ENCODE measurements around the gene FBN1. TPM values are rescaled to one million over a fixed set of nuclear protein-coding genes. Genes with fewer than 3 reads are reported as not detected.

Gene FBN1
- total RNA-seq, 6 experiments from 2014 or later = 1.7 to 12.0 (median 8.7) TPM

DNA sequence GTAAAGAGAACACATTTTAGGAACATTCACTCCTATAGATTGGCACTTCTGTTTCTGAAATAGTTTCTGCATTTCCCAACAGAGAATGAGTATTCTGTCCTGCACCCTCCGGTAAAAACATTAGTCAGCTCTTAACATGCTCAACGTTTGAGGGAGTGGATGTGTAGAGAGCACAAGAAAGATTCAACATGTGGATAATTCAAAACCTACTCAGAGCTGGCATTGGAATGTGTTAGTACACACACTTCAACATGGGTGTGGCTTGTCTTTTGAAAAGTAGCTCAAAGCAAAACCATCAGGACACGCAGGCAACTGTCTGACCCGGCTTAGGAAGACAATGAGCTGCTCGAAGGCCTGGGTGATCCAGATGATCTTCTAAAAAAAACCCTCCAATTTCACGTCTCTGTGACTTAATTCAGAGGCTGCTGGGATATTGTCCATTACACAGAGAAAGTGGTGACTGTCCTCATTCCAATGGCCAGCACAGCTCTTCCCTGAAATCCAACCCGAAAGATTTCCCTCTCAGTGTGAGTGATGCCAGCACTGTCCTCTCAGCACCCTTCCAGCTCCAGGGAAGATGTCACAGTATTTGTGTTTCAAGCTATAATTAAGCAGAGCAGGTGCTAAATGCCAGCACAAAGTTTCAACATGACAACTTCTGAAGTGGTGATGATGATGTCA is 18.1 kb downstream of the FBN1 start:
- Histone ChIP-seq H3K4me1 (no peaks in the 10 kb centered on the region), H3K4me3 (no peak overlapping the region), H3K27ac (no peak overlapping the region), H3K9me3 (no peaks in the 10 kb centered on the region), H3K36me3 (no peaks in the 10 kb centered on the region), H3K27me3 (no peaks in the 10 kb centered on the region)
- ATAC-seq (no peak), DNase-seq (no peak)
- intact Hi-C loops (cut with DNase I) = no loop called here
- WGBS (ENCODE audit: insufficient coverage, low coverage, low lambda C conversion rate, missing lambda C conversion rate) = 63% methylated on average over 7 of the region's 7 CpGs
- TF ChIP-seq, protein P1, sequence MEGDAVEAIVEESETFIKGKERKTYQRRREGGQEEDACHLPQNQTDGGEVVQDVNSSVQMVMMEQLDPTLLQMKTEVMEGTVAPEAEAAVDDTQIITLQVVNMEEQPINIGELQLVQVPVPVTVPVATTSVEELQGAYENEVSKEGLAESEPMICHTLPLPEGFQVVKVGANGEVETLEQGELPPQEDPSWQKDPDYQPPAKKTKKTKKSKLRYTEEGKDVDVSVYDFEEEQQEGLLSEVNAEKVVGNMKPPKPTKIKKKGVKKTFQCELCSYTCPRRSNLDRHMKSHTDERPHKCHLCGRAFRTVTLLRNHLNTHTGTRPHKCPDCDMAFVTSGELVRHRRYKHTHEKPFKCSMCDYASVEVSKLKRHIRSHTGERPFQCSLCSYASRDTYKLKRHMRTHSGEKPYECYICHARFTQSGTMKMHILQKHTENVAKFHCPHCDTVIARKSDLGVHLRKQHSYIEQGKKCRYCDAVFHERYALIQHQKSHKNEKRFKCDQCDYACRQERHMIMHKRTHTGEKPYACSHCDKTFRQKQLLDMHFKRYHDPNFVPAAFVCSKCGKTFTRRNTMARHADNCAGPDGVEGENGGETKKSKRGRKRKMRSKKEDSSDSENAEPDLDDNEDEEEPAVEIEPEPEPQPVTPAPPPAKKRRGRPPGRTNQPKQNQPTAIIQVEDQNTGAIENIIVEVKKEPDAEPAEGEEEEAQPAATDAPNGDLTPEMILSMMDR (IDR thresholded peaks at IDR 0.05) = no peak
- TF ChIP-seq POLR2A (IDR thresholded peaks at IDR 0.05) = no peak

DNA sequence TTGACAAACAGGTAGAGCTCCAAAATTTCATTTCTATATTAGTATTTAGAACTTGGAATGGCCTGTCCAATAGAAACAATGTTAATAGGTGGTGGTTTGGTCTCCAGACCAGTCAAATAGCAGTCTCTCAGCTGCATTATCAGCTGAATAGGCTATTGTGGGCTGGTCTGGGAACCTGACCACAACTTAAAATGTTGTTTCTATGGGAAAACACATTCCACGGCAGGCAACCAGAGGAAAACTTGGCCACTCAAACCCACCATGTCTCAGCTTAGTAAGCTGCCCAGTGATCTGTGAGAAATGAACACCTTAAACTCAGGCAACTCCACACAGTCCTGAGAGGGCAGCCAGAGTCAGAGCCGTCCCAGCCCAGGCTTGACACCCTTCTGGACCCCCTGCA is 20.4 kb downstream of the FBN1 start:
- TF ChIP-seq POLR2A (IDR thresholded peaks at IDR 0.05) = no peak
- TF ChIP-seq, protein P1 (IDR thresholded peaks at IDR 0.05) = no peak
- intact Hi-C loops (cut with DNase I) = no loop called here
- Histone ChIP-seq H3K9me3 (no peaks in the 10 kb centered on the region), H3K4me1 (no peaks in the 10 kb centered on the region), H3K27ac (no peak overlapping the region), H3K4me3 (no peak overlapping the region), H3K27me3 (no peaks in the 10 kb centered on the region), H3K36me3 (no peaks in the 10 kb centered on the region)
- WGBS (ENCODE audit: insufficient coverage, low coverage, low lambda C conversion rate, missing lambda C conversion rate) = no CpG with 5 or more reads among the region's 2 CpGs
- ATAC-seq (no peak), DNase-seq (no peak)

DNA sequence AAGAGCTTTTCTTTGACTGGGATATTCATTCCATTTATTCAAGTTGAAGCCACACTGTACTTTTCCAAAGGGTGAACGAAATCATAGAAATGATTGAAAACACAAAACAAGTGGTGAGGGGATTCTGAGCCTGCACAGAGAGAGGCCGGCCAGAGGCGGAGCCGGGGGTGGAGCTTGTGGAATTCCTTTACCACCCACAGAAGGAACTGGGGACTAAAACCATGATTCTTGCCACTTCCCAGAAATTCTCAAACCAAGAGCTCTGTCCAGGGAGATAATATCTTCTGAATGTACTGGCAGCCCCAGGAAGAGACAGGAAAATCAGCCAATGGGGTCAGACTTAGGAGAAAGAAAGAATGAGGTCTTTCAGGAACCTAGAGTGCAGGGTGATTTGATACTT is 20.8 kb downstream of the FBN1 start:
- Histone ChIP-seq H3K27ac (no peak overlapping the region), H3K27me3 (no peaks in the 10 kb centered on the region), H3K9me3 (no peaks in the 10 kb centered on the region), H3K4me3 (no peak overlapping the region), H3K4me1 (no peaks in the 10 kb centered on the region), H3K36me3 (no peaks in the 10 kb centered on the region)
- intact Hi-C loops (cut with DNase I) = no loop called here
- ATAC-seq = no peak
- TF ChIP-seq, protein P1 (IDR thresholded peaks at IDR 0.05) = no peak
- no peak for TF ChIP-seq POLR2A (IDR thresholded peaks at IDR 0.05)
- no peak for DNase-seq
- 81% methylated on average over 3 of the region's 4 CpGs for WGBS (ENCODE audit: insufficient coverage, low coverage, low lambda C conversion rate, missing lambda C conversion rate)

DNA sequence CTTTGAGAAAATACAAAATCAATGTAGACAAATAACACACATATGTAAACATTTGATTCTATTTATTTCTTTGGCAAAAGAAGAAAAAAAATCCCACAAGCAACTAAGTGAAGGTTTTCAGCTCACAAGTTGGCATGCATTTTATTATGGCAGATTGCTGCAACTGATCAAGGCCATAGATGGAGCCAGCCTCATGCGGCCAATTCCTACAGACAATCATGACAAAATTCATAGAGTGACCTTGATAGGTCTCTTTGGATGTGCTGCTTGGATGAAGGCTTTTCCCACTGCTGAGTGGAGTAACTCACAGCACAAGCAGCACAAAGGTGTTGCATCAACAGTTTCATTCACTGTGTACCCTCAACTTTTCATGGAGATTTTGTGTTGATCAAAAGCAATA is 22.1 kb downstream of the FBN1 start:
- H3K36me3 ChIP-seq = no peaks in the 10 kb centered on the region
- H3K27me3 ChIP-seq = no peaks in the 10 kb centered on the region
- no peaks in the 10 kb centered on the region for H3K4me1 ChIP-seq
- DNase-seq (no peak), ATAC-seq (no peak)
- H3K9me3 ChIP-seq = no peaks in the 10 kb centered on the region
- no peak overlapping the region for H3K27ac ChIP-seq
- H3K4me3 ChIP-seq = no peak overlapping the region
- TF ChIP-seq POLR2A (IDR thresholded peaks at IDR 0.05) = no peak
- TF ChIP-seq, protein P1 (IDR thresholded peaks at IDR 0.05) = no peak
- intact Hi-C loops (cut with DNase I) = no loop called here
- WGBS (ENCODE audit: insufficient coverage, low coverage, low lambda C conversion rate, missing lambda C conversion rate) = 38% methylated on average over 1 of the region's 1 CpG
